H1 (cell line): ENCODE measurements around the gene ITGA6. TPM values are rescaled to one million over a fixed set of nuclear protein-coding genes. Genes with fewer than 3 reads are reported as not detected.

Source experiments
- CTCF ChIA-PET: fragments of 300-600 bp; sonication (Branson Sonifier 250); formaldehyde crosslinking; loops from one replicate; lab custom pipeline; 2021; ENCODE audit not compliant: partially characterized antibody; lab: Charles Lee
- POLR2A ChIA-PET: fragments of 300-600 bp; sonication (Branson Sonifier 250); formaldehyde crosslinking; loops from one replicate; lab custom pipeline; 2021; ENCODE audit warnings: inconsistent platforms; ENCODE audit not compliant: partially characterized antibody; lab: Charles Lee
- DNase-seq, 2 experiments: peaks; one replicate each; pipeline versions ENCODE4 v3.0.0 to v3.0.0-alpha.2; 2010 to 2022; ENCODE audit warnings: low spot score in 2 of 2, low read depth in 1 of 2, mixed read lengths in 1 of 2
- FAIRE-seq: peaks from 2 replicates; lab custom pipeline; 2011; peaks lifted over from hg19 to GRCh38; lab: Jason Lieb, UNC
- H2AFZ ChIP-seq: 2 replicates; pipeline ENCODE4 v1.8.1; 2012; ENCODE audit warnings: low read length, inconsistent platforms
- H2AK5ac ChIP-seq: 2 replicates; pipeline ENCODE4 v1.6.1; 2013; ENCODE audit warnings: low read depth, low read length
- H2BK120ac ChIP-seq: replicated peaks from 2 replicates; pipeline ENCODE3; 2013; ENCODE audit warnings: low read depth, low read length, inconsistent platforms
- H2BK12ac ChIP-seq: 2 replicates; pipeline ENCODE4 v1.6.1; 2013; ENCODE audit warnings: low read depth, low read length
- H2BK15ac ChIP-seq: 2 replicates; pipeline ENCODE4 v1.6.1; 2013; ENCODE audit warnings: low read length
- H2BK20ac ChIP-seq: 2 replicates; pipeline ENCODE4 v1.6.1; 2013; ENCODE audit warnings: low read length
- H2BK5ac ChIP-seq: 2 replicates; pipeline ENCODE4 v1.6.1; 2013; ENCODE audit warnings: low read depth, low read length
- H3K14ac ChIP-seq: 2 replicates; pipeline ENCODE4 v1.6.1; 2013; ENCODE audit warnings: inconsistent platforms; ENCODE audit not compliant: insufficient read length
- H3K18ac ChIP-seq: 2 replicates; pipeline ENCODE4 v1.6.1; 2013; ENCODE audit warnings: low read length; ENCODE audit errors: extremely low read depth
- H3K23ac ChIP-seq: 2 replicates; pipeline ENCODE4 v1.6.1; 2013; ENCODE audit warnings: inconsistent platforms; ENCODE audit not compliant: insufficient read length
- H3K23me2 ChIP-seq: 2 replicates; pipeline ENCODE4 v1.6.1; 2013; ENCODE audit warnings: low read depth, low read length
- H3K27ac ChIP-seq: 2 replicates; pipeline ENCODE4 v1.6.1; 2011; ENCODE audit warnings: low read depth, low read length, inconsistent platforms
- H3K27me3 ChIP-seq, 4 experiments: replicated peaks in 1 of 4; 1 replicate in 1 of 4; 2 replicates in 3 of 4; pipeline versions ENCODE4 v1.6.1 to v1.8.1; 2011 to 2013; ENCODE audit warnings: low read length in 3 of 4, mild to moderate bottlenecking in 3 of 4, inconsistent platforms in 2 of 4, mixed read lengths in 2 of 4, moderate library complexity in 1 of 4; ENCODE audit not compliant: control insufficient read depth in 3 of 4, insufficient read depth in 3 of 4; ENCODE audit errors: extremely low read depth in 1 of 4
- H3K36me3 ChIP-seq, 4 experiments: 2 replicates each; pipeline versions ENCODE4 v1.6.1 to v1.8.1; 2011 to 2013; ENCODE audit warnings: mild to moderate bottlenecking in 4 of 4, low read length in 3 of 4, moderate library complexity in 2 of 4, control low read depth in 1 of 4, inconsistent platforms in 1 of 4; ENCODE audit not compliant: insufficient read depth in 4 of 4, control insufficient read depth in 2 of 4
- H3K4ac ChIP-seq: replicated peaks from 2 replicates; pipeline ENCODE3; 2013; ENCODE audit warnings: low read length, low read depth, mixed read lengths, inconsistent platforms; ENCODE audit not compliant: insufficient read length
- H3K4me1 ChIP-seq, 4 experiments: replicated peaks in 1 of 4; 1 replicate in 1 of 4; 2 replicates in 3 of 4; pipeline versions ENCODE4 v1.6.1 to v1.8.1; 2011 to 2013; ENCODE audit warnings: low read length in 3 of 4, inconsistent platforms in 2 of 4, mixed read lengths in 1 of 4; ENCODE audit not compliant: insufficient read depth in 4 of 4, control insufficient read depth in 3 of 4
- H3K4me2 ChIP-seq, 2 experiments: 2 replicates each; pipeline versions ENCODE4 v1.6.1 to v1.8.1; 2011 to 2013; ENCODE audit warnings: low read depth in 2 of 2, low read length in 2 of 2, control low read depth in 1 of 2, inconsistent platforms in 1 of 2, mild to moderate bottlenecking in 1 of 2; ENCODE audit not compliant: insufficient read depth in 1 of 2
- H3K4me3 ChIP-seq, 4 experiments: fragments of 200-600, 300-600 bp in 1 of 4; sonication (generic), shearing (Covaris generic), sonication (Bioruptor Twin) in 1 of 4; 2 replicates each; pipeline versions ENCODE4 v1.5.1 to v1.8.1; 2011 to 2016; ENCODE audit warnings: low read length in 4 of 4, low read depth in 3 of 4, control low read depth in 2 of 4, inconsistent platforms in 2 of 4, mild to moderate bottlenecking in 2 of 4, mixed read lengths in 1 of 4, moderate library complexity in 1 of 4; ENCODE audit not compliant: insufficient read depth in 2 of 4; ENCODE audit errors: extremely low read depth in 1 of 4
- H3K56ac ChIP-seq: replicated peaks from 2 replicates; pipeline ENCODE3; 2013; ENCODE audit warnings: low read depth, mild to moderate bottlenecking, mixed read lengths, low read length, inconsistent platforms; ENCODE audit not compliant: insufficient read length
- H3K79me1 ChIP-seq: 2 replicates; pipeline ENCODE4 v1.6.1; 2013; ENCODE audit warnings: low read depth, low read length, control low read depth
- H3K79me2 ChIP-seq, 2 experiments: 2 replicates each; pipeline versions ENCODE4 v1.6.1 to v1.8.1; 2012 to 2013; ENCODE audit warnings: low read length in 2 of 2, mild to moderate bottlenecking in 2 of 2, inconsistent platforms in 1 of 2; ENCODE audit not compliant: insufficient read depth in 2 of 2, control insufficient read depth in 1 of 2
- H3K9ac ChIP-seq, 4 experiments: replicated peaks in 1 of 4; 1 replicate in 1 of 4; 2 replicates in 3 of 4; pipeline versions ENCODE4 v1.6.1 to v1.8.1; 2011 to 2013; ENCODE audit warnings: low read depth in 3 of 4, low read length in 3 of 4, control low read depth in 2 of 4, mild to moderate bottlenecking in 2 of 4, moderate library complexity in 2 of 4, inconsistent platforms in 1 of 4; ENCODE audit errors: extremely low read depth in 1 of 4
- H3K9me3 ChIP-seq, 2 experiments: 2 replicates each; pipeline versions ENCODE4 v1.6.1 to v1.8.1; 2012 to 2013; ENCODE audit warnings: mild to moderate bottlenecking in 2 of 2, moderate library complexity in 2 of 2, control low read depth in 1 of 2, inconsistent platforms in 1 of 2, low read depth in 1 of 2, low read length in 1 of 2, mixed read lengths in 1 of 2; ENCODE audit not compliant: insufficient read depth in 2 of 2
- H4K20me1 ChIP-seq, 2 experiments: replicated peaks in 1 of 2; 2 replicates each; pipeline versions ENCODE3 to v1.8.1; 2011 to 2013; ENCODE audit warnings: inconsistent platforms in 2 of 2, low read length in 2 of 2, mild to moderate bottlenecking in 1 of 2; ENCODE audit not compliant: insufficient read depth in 2 of 2, control insufficient read depth in 1 of 2
- H4K5ac ChIP-seq: 2 replicates; pipeline ENCODE4 v1.6.1; 2013; ENCODE audit warnings: low read length, low read depth, mixed read lengths, inconsistent platforms; ENCODE audit not compliant: insufficient read length
- H4K8ac ChIP-seq: 2 replicates; pipeline ENCODE4 v1.8.0; 2013; ENCODE audit warnings: mild to moderate bottlenecking, moderate library complexity, low read length, inconsistent platforms; ENCODE audit not compliant: insufficient read depth; ENCODE audit errors: extremely low read depth
- H4K91ac ChIP-seq: replicated peaks from 2 replicates; pipeline ENCODE3; 2013; ENCODE audit warnings: low read length, mixed read lengths, inconsistent platforms; ENCODE audit not compliant: insufficient read length
- EZH2 ChIP-seq: fragments of 200-600 bp; sonication (generic); IDR thresholded peaks from 2 replicates; pipeline ENCODE4 v1.7.1; 2012; ENCODE audit warnings: low read depth, mild to moderate bottlenecking, moderate library complexity, low read length, inconsistent platforms; ENCODE audit not compliant: severe bottlenecking
- HDAC6 ChIP-seq: IDR thresholded peaks from one replicate; pipeline ENCODE4 v1.7.1; 2012; ENCODE audit warnings: low read depth, mild to moderate bottlenecking, inconsistent platforms, low read length, moderate library complexity
- WGBS, 2 experiments: shearing (Covaris generic) in 1 of 2; methylation state at CpG; one replicate each; pipeline versions ENCODE4 v1.1.6 to v1.1.7; 2013 to 2015; ENCODE audit warnings: low lambda C conversion rate in 2 of 2, mixed read lengths in 2 of 2, inconsistent platforms in 1 of 2, low coverage in 1 of 2, missing lambda C conversion rate in 1 of 2; ENCODE audit not compliant: insufficient replicate concordance in 2 of 2, insufficient coverage in 1 of 2, insufficient read length in 1 of 2; ENCODE audit errors: extremely low coverage in 1 of 2, missing lambda C conversion rate in 1 of 2; 5-methylcytosine and 5-hydroxymethylcytosine counted together
- polyA plus RNA-seq, 7 experiments: library from polyadenylated mRNA; depleted of rRNA in 3 of 7; stranded (reverse) in 5 of 7; unstranded in 2 of 7; fragments of >200 nt in 5 of 7; fragments of 200-250 nt in 2 of 7; gene quantifications; 1 replicate in 5 of 7; 2 replicates in 1 of 7; 4 replicates in 1 of 7; pipeline versions ENCODE4 v1.2.1 to v1.2.3, GENCODE V29; 2011 to 2013; ENCODE audit warnings: missing spikeins in 2 of 7, mixed read lengths in 2 of 7
- total RNA-seq: library from RNA; stranded (reverse); fragmentation: NEBNext Ultra II Directional; extraction: Animal tissue kit (Norgen Biotek cat#: 25700); gene quantifications from 2 replicates; pipeline ENCODE4 v1.2.1, GENCODE V29; 2021
- TF ChIP-seq, protein P1 (sequence below): IDR thresholded peaks from 2 replicates; pipeline ENCODE4 v1.6.1; 2012; ENCODE audit warnings: low read length, inconsistent platforms
- TF ChIP-seq, protein P2 (sequence below), 3 experiments: IDR thresholded peaks; 1 replicate in 2 of 3; 2 replicates in 1 of 3; pipeline versions ENCODE4 v1.5.1 to v1.6.1; 2011; ENCODE audit warnings: low read length in 3 of 3, mild to moderate bottlenecking in 3 of 3, inconsistent platforms in 2 of 3, low read depth in 1 of 3, moderate library complexity in 1 of 3; ENCODE audit not compliant: insufficient read depth in 1 of 3; ENCODE audit errors: control extremely low read depth in 1 of 3

Gene ITGA6
- total and polyA plus RNA-seq, 2 of the 8 experiments (the other 6 are each of a cell fraction or from before 2014, with no cell fraction given) = 26.9 to 118 TPM

DNA sequence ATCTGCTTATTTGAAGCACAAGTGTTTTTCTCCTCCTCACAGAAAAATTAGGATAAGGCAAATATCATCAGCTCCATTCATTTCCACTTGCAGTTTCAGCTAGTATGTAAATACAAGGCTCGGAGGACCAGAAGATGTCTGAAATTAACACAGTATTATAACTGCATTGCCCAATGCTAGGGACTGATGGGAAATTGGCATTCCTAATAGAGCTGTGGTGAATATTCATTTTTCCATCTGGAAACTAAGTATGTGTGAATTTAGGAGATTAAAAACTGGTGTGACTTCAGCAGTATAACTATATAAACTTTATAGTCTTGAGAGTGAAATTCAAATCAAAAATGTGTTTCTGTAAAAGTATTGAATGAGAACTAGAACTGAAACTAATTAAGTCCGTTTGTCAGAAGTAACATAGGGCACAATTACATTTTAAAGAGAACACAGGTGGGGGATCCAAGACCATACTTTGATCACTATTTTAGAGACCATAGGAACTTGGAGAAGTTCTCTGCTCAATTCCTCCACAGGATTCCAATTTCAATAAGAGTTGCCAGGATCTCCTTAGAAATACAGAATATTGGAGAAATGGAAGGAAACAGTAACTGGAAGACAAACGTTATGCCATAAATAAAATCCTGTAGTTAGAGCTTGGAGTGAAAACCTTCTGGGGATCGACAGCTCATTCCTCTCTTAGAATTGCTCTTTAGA, 12.1 kb upstream of the ITGA6 start:
- Histone ChIP-seq H3K9me3 (no peaks in the 10 kb centered on the region), H2BK5ac (no peak overlapping the region), H3K23me2 (no peaks in the 10 kb centered on the region), H4K91ac (no peak overlapping the region), H3K4me1 (no peaks in the 10 kb centered on the region), H4K20me1 (no peaks in the 10 kb centered on the region), H3K9ac (no peak overlapping the region), H3K27ac (no peak overlapping the region), H2BK120ac (no peak overlapping the region), H3K79me1 (no peaks in the 10 kb centered on the region), H2BK20ac (no peak overlapping the region), H2BK12ac (no peak overlapping the region), H3K4ac (no peak overlapping the region), H3K14ac (no peak overlapping the region), H2AFZ (no peak overlapping the region), H3K4me2 (no peak overlapping the region), H3K56ac (no peak overlapping the region), H3K79me2 (no peaks in the 10 kb centered on the region), H3K4me3 (no peak overlapping the region), H4K5ac (no peak overlapping the region), H2AK5ac (no peak overlapping the region), H3K18ac (no peak overlapping the region), H3K23ac (no peak overlapping the region), H3K27me3 (no peaks in the 10 kb centered on the region), H2BK15ac (no peak overlapping the region), H4K8ac (no peak overlapping the region), H3K36me3 (no peaks in the 10 kb centered on the region)
- CTCF ChIA-PET = interaction anchor here (0.8 to 2.0 kb wide), 6 partner anchors 8 to 234 kb away, joined by 3 to 9 read pairs (median 3); no protein-coding TSS in a partner anchor
- POLR2A ChIA-PET = interaction anchor here (1.3 kb wide), 1 partner anchor 34 kb away, joined by 3 read pairs; no protein-coding TSS in a partner anchor
- 70% methylated on average over 4 of the region's 4 CpGs; no CpG with 5 or more reads in 1 of the 2 experiments for WGBS, 2 experiments
- DNase-seq = no peak
- FAIRE-seq = no peak
- no peak for TF ChIP-seq EZH2
- no peak for TF ChIP-seq HDAC6
- TF ChIP-seq, protein P1, sequence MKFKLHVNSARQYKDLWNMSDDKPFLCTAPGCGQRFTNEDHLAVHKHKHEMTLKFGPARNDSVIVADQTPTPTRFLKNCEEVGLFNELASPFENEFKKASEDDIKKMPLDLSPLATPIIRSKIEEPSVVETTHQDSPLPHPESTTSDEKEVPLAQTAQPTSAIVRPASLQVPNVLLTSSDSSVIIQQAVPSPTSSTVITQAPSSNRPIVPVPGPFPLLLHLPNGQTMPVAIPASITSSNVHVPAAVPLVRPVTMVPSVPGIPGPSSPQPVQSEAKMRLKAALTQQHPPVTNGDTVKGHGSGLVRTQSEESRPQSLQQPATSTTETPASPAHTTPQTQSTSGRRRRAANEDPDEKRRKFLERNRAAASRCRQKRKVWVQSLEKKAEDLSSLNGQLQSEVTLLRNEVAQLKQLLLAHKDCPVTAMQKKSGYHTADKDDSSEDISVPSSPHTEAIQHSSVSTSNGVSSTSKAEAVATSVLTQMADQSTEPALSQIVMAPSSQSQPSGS = no peak
- TF ChIP-seq, protein P2, sequence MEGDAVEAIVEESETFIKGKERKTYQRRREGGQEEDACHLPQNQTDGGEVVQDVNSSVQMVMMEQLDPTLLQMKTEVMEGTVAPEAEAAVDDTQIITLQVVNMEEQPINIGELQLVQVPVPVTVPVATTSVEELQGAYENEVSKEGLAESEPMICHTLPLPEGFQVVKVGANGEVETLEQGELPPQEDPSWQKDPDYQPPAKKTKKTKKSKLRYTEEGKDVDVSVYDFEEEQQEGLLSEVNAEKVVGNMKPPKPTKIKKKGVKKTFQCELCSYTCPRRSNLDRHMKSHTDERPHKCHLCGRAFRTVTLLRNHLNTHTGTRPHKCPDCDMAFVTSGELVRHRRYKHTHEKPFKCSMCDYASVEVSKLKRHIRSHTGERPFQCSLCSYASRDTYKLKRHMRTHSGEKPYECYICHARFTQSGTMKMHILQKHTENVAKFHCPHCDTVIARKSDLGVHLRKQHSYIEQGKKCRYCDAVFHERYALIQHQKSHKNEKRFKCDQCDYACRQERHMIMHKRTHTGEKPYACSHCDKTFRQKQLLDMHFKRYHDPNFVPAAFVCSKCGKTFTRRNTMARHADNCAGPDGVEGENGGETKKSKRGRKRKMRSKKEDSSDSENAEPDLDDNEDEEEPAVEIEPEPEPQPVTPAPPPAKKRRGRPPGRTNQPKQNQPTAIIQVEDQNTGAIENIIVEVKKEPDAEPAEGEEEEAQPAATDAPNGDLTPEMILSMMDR (IDR thresholded peaks at IDR 0.05; ENCODE audit: control extremely low read depth in 1 of 3, insufficient read depth in 1 of 3, low read depth in 1 of 3, low read length in 3 of 3) = no peak
